Gastroesophageal sphincter (tissue), 3 donors: ENCODE data around the gene FOXO3.

Source experiments
- EP300 ChIP-seq: sonication (generic); formaldehyde crosslinking; IDR thresholded peaks from one replicate; pipeline ENCODE4 v1.6.1; 2017; ENCODE audit warnings: antibody characterized with exemption, mild to moderate bottlenecking
- POLR2A ChIP-seq, 2 donors: fragments of 450-650 bp; IDR thresholded peaks; one replicate each; pipeline ENCODE4 v1.6.1; 2017; ENCODE audit warnings: antibody characterized with exemption in 2 of 2, mild to moderate bottlenecking in 2 of 2, moderate library complexity in 1 of 2
- POLR2AphosphoS5 ChIP-seq: sonication (generic); formaldehyde crosslinking; IDR thresholded peaks from one replicate; pipeline ENCODE4 v1.6.1; 2017; ENCODE audit warnings: antibody characterized with exemption
- TF ChIP-seq, protein P1 (sequence below), 4 experiments: fragments of 200-600 bp in 2 of 4; fragments of 450-650 bp in 2 of 4; sonication (generic) in 1 of 4; IDR thresholded peaks; one replicate each; pipeline ENCODE4 v1.5.1; 2017 to 2019; ENCODE audit warnings: antibody characterized with exemption in 4 of 4, mild to moderate bottlenecking in 2 of 4, moderate library complexity in 2 of 4

DNA sequence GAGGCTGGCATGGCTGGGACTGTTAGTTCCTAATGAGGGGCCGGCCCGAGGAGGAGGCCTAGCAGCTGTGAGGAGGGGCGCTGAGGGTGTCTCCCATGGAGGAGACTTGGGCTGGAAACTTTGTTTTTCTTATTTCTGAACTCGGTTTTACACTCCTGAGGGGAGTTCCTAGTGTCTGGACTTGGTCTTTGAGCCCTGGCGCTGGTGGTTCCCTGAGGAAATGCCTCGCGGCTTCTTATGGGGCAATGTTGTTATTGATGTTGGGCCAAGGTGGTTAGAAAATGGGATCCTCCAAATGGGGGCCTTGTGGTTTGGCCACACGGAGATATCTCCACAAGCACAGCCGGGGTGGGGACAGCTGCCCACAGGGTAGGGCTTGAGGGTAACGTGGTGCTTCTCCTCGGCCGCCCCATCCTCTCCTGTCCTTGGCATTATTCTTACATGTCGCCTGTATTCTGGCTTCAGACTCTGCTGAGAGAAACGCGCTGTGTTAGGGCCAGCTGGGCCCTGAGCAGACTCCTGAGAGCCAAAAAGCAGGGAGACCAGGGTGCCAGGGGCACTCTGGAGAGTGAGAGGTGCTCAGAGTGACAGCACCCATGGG lies 136.9 kb downstream of the FOXO3 start:
- TF ChIP-seq, protein P1, sequence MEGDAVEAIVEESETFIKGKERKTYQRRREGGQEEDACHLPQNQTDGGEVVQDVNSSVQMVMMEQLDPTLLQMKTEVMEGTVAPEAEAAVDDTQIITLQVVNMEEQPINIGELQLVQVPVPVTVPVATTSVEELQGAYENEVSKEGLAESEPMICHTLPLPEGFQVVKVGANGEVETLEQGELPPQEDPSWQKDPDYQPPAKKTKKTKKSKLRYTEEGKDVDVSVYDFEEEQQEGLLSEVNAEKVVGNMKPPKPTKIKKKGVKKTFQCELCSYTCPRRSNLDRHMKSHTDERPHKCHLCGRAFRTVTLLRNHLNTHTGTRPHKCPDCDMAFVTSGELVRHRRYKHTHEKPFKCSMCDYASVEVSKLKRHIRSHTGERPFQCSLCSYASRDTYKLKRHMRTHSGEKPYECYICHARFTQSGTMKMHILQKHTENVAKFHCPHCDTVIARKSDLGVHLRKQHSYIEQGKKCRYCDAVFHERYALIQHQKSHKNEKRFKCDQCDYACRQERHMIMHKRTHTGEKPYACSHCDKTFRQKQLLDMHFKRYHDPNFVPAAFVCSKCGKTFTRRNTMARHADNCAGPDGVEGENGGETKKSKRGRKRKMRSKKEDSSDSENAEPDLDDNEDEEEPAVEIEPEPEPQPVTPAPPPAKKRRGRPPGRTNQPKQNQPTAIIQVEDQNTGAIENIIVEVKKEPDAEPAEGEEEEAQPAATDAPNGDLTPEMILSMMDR (IDR thresholded peaks at IDR 0.05): no peak
- TF ChIP-seq POLR2AphosphoS5: no peak
- no peak for TF ChIP-seq POLR2A (IDR thresholded peaks at IDR 0.05)
- no peak for TF ChIP-seq EP300
